ENCODE measurements around the gene IFT88.

GRCh38 chr13:20547479-20547908 is 19.5 kb upstream of the IFT88 start:
- TF ChIP-seq POLR2AphosphoS5 (IDR thresholded peaks at IDR 0.05) (no peak), CTCF (IDR thresholded peaks at IDR 0.05) (no peak)
